CD4-positive, alpha-beta T cell treated with Interleukin-6 for 4 hours (primary cell): Measurements from ENCODE around the gene KRTAP5-3.
"Not testable (repeated sequence)": the region's sequence is repeated elsewhere in the genome, so short reads cannot be mapped to it uniquely, and the experiment has no call there.

Source experiments
- DNase-seq: peaks from one replicate; pipeline ENCODE4 v3.0.0-alpha.2; 2020; ENCODE audit warnings: mixed read lengths

KRTAP5-3 gene

DNA sequence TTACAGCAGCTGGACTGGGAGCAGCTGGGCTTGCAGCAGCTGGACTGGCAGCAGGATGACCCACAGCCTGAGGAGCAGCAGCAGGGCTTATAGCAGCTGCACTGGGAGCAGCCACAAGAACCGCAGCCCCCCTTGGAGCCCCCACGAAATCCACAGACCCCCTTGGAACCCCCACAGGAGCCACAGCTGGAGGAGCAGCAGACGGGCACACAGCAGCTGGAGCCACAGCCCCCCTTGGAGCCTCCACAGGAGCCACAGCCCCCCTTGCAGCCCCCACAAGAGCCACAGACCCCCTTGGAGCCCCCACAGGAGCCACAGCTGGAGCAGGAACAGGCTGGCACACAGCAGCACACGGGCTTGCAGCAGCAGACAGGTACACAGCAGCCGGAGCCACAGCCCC, 362 bp downstream of the KRTAP5-3 start:
- not testable (repeated sequence) for DNase-seq

DNA sequence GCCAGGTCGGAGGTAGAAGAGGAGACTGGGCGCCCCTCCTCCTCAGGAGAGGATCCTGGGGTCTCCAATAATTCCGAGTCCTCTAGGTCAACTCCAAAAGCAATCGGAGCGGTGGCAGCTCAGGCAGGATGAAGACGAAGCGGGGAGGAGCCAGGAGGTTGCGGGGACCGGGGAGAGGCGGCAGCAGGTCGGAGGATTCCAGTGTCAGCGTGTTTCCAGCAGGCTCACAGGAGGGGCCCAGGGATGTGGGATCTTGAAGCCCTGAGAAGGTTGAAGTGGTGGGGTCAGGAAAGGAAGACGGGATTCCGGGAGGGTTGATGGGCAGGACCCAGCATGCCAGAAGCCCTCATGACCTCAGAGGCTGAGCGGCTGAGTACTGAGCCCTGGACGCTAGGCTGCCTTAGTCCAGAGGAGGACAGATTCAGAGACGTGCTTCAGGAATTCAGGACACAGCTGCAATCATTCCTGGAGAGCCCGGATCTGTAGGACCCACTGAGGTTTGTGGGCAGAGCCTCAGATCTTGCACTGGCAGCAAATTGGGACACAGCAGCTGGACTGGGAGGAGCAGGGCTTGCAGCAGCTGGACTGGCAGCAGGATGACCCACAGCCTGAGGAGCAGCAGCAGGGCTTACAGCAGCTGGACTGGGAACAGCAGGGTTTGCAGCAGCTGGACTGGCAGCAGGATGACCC, 962 bp downstream of the KRTAP5-3 start:
- not testable (repeated sequence) for DNase-seq

DNA sequence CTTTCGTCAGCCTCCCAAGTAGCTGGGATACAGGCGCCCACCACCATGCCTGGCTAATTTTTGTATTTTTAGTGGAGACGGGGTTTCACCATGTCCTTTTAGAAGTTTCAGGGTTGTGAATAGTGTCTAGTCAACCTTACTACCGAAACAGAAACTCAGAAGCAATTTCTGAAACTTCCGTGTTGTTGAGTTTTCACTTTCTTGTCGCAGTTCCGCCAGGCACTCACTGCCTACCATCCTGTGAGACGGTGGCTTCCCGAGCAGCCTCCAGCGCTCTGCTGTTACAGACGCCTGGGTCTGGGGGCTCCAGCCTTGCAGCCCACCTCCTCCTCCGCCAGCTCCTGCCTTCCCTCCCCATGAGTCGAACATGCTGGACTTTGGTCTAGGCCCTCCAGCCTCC, 2.3 kb downstream of the KRTAP5-3 start:
- DNase-seq: peak; percentile 24

DNA sequence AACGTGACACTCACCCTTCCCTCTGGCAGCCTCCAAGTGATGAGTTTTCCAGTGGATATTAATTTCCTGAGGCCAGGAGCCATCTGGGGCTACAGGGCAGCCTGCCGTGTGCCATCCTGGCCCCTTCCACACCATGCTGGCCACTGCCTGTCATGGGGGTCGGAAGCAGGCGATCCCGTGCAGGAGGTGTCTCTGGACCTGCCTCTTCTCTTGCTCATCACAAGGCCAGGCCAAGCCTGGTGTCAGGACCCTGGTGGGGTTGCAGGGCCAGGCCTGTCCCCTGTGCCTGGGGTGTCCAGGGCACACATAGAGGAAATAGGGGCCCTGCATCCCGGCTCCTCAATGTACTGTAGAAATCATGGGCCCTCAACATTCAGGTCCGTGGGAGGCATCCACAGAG, 3.6 kb downstream of the KRTAP5-3 start:
- no peak for DNase-seq

GRCh38 chr11:1604181-1604580, 4.1 kb downstream of the KRTAP5-3 start:
- no peak for DNase-seq

DNA sequence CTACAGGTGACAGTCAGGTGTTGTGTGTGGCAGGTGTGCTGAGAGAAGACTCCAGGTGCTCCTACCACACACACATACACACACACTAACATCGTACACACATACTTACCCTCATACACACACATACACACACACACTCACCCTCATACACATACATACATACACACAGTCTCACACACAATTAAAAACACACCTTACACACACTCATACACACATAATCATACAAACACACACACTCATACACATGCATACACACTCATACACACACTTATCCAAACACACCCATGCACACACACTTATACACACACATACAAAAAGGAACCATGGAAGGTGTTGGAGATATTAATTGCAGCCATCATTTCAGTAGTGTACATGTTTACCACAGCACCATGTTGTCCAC, 4.6 kb downstream of the KRTAP5-3 start:
- no peak for DNase-seq

- not testable (repeated sequence) for DNase-seq
Observed at GRCh38 chr11:1601663-1602062, 6.6 kb downstream of the KRTAP5-3 start.

- no peak for DNase-seq
Observed at GRCh38 chr11:1600626-1601025, 7.6 kb downstream of the KRTAP5-3 start.

DNA sequence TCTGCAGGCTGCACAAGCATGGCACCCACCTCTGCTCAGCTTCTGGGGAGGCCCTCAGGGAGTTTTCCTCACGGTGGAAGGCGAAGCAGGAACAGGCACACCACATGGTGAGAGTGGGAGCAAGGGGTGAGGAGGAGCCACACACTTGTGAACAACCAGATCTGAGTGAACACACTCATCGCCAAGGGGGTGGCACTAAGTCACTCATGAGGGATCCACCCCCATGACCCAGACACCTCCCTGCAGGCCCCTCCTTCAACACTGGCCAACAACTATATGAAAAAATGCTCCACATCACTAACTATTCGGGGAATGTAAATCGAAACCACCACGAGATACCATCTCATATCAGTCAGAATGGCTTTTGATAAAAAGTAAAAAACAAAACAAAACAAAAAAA, 9.4 kb downstream of the KRTAP5-3 start:
- DNase-seq: no peak

GRCh38 chr11:1598406-1598805, 9.9 kb downstream of the KRTAP5-3 start:
- not testable (repeated sequence) for DNase-seq

DNA sequence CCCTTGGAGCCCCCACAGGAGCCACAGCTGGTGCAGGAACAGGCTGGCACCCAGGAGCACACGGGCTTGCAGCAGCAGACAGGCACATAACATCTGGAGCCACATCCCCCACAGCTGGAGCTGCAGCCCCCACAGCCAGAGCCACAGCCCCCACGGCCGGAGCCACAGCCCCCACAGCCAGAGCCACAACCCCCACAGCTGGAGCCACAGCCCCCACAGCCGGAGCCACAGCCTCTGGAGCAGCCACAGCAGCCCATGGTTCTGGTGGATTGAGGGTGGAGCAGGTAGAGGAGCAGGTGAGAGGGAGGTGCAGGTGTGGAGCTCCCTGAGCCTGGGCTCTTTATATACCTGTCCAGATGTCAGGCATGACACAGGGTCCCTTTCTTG, 10.3 kb downstream of the KRTAP5-3 start, which contains the start of gene KRTAP5-2:
Gene KRTAP5-2 (minus strand): TSS at position 301 of the 387 bp plus-strand sequence. CDS start 44 bp downstream, at position 257.
- DNase-seq: no peak

GRCh38 chr11:1597331-1597993, 10.8 kb downstream of the KRTAP5-3 start:
- DNase-seq: no peak

DNA sequence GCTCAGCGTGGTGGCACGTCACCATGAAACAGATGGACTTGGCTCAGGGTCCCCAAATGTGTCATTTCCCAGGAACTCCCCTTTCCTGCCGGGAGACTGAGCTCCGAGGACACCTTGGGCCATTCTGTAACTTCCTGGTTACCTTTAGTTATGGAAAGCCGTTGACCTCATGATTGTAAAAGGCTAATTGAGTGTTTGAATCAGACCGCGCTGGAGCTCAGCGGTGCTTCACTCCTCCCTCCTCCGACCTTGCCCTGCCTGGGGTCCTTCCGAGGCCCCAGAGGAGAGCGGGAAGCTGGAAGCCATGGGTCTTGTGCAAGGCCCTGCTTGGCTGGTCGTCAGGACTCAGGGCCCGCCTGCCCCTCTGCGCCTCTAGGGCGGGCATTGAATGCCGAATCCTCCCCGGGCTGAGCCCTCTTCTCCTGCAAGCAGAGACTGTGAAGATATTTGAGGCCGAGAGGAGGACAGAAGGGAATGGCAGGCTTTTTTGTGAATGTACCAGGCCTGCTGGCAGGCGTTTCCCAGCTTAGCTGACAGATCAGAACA, 11.6 kb downstream of the KRTAP5-3 start:
- not testable (repeated sequence) for DNase-seq

GRCh38 chr11:1595994-1596575, 12.2 kb downstream of the KRTAP5-3 start:
- not testable (repeated sequence) for DNase-seq

GRCh38 chr11:1592628-1593027, 15.6 kb downstream of the KRTAP5-3 start:
- DNase-seq: no peak

GRCh38 chr11:1589996-1590395, 18.3 kb downstream of the KRTAP5-3 start:
- DNase-seq: no peak

DNA sequence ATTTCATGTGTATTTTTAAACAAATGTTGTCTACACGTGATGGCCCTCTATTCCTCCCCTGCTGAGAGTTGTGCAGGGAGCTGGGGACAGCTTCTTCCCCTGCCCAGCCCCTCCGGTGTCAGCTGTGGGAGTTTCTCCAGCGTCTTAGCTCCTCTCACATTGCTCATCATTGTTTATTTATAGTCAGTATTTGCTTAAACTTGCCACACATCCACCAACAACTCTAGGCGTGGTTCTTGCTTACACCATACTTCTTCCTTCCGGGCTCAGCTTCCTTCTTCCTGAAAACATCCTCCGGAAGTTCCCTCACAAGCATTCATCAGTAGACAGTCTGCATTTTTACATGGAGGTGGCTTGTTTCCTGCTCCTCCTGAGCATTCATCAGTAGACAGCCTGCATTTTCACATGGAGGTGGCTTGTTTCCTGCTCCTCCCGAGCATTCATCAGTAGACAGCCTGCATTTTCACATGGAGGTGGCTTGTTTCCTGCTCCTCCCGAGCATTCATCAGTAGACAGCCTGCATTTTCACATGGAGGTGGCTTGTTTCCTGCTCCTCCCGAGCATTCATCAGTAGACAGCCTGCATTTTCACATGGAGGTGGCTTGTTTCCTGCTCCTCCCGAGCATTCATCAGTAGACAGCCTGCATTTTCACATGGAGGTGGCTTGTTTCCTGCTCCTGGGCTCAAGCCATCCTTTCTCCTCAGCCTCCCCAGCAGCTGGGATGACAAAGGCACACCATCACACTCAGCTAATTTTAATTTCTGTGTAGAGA, 18.9 kb downstream of the KRTAP5-3 start:
- DNase-seq: peak; percentile 39

- DNase-seq: no peak
Observed at GRCh38 chr11:1586699-1587098, 21.6 kb downstream of the KRTAP5-3 start.

DNA sequence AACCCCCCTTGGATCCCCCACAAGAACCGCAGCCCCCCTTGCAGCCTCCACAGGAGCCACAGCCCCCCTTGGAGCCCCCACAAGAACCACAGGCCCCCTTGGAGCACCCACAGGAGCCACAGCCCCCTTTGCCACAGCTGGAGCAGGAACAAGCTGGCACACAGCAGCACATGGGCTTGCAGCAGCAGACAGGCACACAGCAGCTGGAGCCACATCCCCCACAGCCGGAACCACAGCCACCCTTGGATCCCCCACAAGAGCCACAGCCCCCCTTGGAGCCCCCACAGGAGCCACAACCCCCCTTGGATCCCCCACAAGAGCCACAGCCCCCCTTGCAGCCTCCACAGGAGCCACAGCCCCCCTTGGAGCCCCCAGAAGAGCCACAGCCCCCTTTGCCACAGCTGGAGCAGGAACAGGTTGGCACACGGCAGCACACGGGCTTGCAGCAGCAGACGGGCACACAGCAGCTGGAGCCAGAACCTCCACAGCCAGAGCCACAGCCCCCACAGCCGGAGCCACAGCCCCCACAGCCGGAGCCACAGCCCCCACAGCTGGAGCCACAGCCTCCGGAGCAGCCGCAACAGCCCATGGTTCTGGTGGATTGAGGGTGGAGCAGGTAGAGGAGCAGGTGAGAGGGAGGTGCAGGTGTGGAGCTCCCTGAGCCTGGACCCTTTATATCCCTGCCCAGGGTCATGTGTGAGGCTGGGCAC, 23.4 kb downstream of the KRTAP5-3 start, which contains the start of gene KRTAP5-1:
Gene KRTAP5-1 (minus strand): TSS at position 623 of the 710 bp plus-strand sequence. CDS start 34 bp downstream, at position 589.
- not testable (repeated sequence) for DNase-seq

- not testable (repeated sequence) for DNase-seq
Observed at GRCh38 chr11:1582909-1583308, 25.4 kb downstream of the KRTAP5-3 start.

GRCh38 chr11:1581976-1582375, 26.3 kb downstream of the KRTAP5-3 start:
- DNase-seq: no peak

- no peak for DNase-seq
Observed at GRCh38 chr11:1576825-1577224, 31.4 kb downstream of the KRTAP5-3 start.
